Naive thymus-derived CD4-positive, alpha-beta T cell (primary cell): Measurements from ENCODE around the gene RPS6KB1. TPM values are rescaled to one million over a fixed set of nuclear protein-coding genes. Genes with fewer than 3 reads are reported as not detected.
"Not testable (repeated sequence)": the region's sequence is repeated elsewhere in the genome, so short reads cannot be mapped to it uniquely, and the experiment has no call there.

Source experiments
- ATAC-seq: fragments of 150-1000 bp; cut with Tn5 transposase; 2 replicates; pipeline ENCODE4 v1.10.0; 2021; ENCODE audit warnings: mild to moderate bottlenecking, moderate library complexity
- CTCF ChIA-PET: fragments of 350-600 bp; sonication (Branson Sonifier 250); formaldehyde crosslinking; loops from one replicate; lab custom pipeline; 2021; ENCODE audit warnings: antibody characterized with exemption; lab: Charles Lee
- POLR2A ChIA-PET: fragments of 350-600 bp; sonication (Branson Sonifier 250); formaldehyde crosslinking; loops from one replicate; lab custom pipeline; 2021; ENCODE audit warnings: antibody characterized with exemption, inconsistent platforms; lab: Charles Lee
- DNase-seq, 9 donors: peaks; one replicate each; pipeline versions ENCODE4 v3.0.0 to v3.0.0-alpha.2; 2020 to 2022; ENCODE audit warnings: mixed read lengths in 1 of 9
- H3K27ac ChIP-seq: one replicate; pipeline ENCODE4 v1.7.0; 2013; ENCODE audit warnings: mild to moderate bottlenecking, low read depth, low read length, moderate library complexity
- H3K27me3 ChIP-seq, 2 donors: one replicate each; pipeline ENCODE4 v1.7.0; 2013; ENCODE audit warnings: low read length in 2 of 2, mild to moderate bottlenecking in 2 of 2, moderate library complexity in 2 of 2; ENCODE audit not compliant: control insufficient read depth in 2 of 2, insufficient read depth in 2 of 2
- H3K36me3 ChIP-seq, 3 experiments: 1 replicate in 2 of 3; 2 replicates in 1 of 3; pipeline ENCODE4 v1.7.0; 2013; ENCODE audit warnings: low read length in 3 of 3, mild to moderate bottlenecking in 3 of 3, moderate library complexity in 1 of 3; ENCODE audit not compliant: insufficient read depth in 3 of 3, control insufficient read depth in 2 of 3
- H3K4me1 ChIP-seq, 2 donors: one replicate each; pipeline ENCODE4 v1.7.0; 2013; ENCODE audit warnings: low read length in 2 of 2, mild to moderate bottlenecking in 2 of 2, moderate library complexity in 1 of 2; ENCODE audit not compliant: control insufficient read depth in 2 of 2, insufficient read depth in 2 of 2
- H3K4me3 ChIP-seq: 2 replicates; pipeline ENCODE4 v1.7.0; 2013; ENCODE audit warnings: mild to moderate bottlenecking, low read length
- H3K9me3 ChIP-seq, 3 experiments: 1 replicate in 2 of 3; 2 replicates in 1 of 3; pipeline ENCODE4 v1.7.0; 2013; ENCODE audit warnings: low read length in 3 of 3; ENCODE audit not compliant: control insufficient read depth in 2 of 3
- H3K27ac Mint-ChIP-seq, 9 donors: one replicate each; pipeline ENCODE4 v1.8.0; 2020 to 2022; ENCODE audit warnings: mixed read lengths in 9 of 9, mild to moderate bottlenecking in 8 of 9, moderate library complexity in 5 of 9, inconsistent platforms in 2 of 9
- H3K27me3 Mint-ChIP-seq, 5 donors: one replicate each; pipeline ENCODE4 v1.8.0; 2021 to 2022; ENCODE audit warnings: mixed read lengths in 5 of 5, mild to moderate bottlenecking in 1 of 5
- H3K36me3 Mint-ChIP-seq, 5 donors: one replicate each; pipeline ENCODE4 v1.8.0; 2020 to 2022; ENCODE audit warnings: mixed read lengths in 5 of 5, mild to moderate bottlenecking in 3 of 5, inconsistent platforms in 1 of 5
- H3K4me1 Mint-ChIP-seq, 7 donors: one replicate each; pipeline ENCODE4 v1.8.0; 2020 to 2022; ENCODE audit warnings: mixed read lengths in 7 of 7, mild to moderate bottlenecking in 3 of 7, inconsistent platforms in 1 of 7
- H3K4me3 Mint-ChIP-seq, 10 donors: one replicate each; pipeline ENCODE4 v1.8.0; 2020 to 2022; ENCODE audit warnings: mild to moderate bottlenecking in 10 of 10, mixed read lengths in 10 of 10, moderate library complexity in 6 of 10, inconsistent platforms in 2 of 10
- H3K9me3 Mint-ChIP-seq, 11 donors: one replicate each; pipeline ENCODE4 v1.8.0; 2020 to 2022; ENCODE audit warnings: mixed read lengths in 11 of 11, mild to moderate bottlenecking in 4 of 11, inconsistent platforms in 1 of 11, moderate library complexity in 1 of 11
- intact Hi-C, 2 donors: fragments of 100-400 bp; cut with micrococcal nuclease; formaldehyde crosslinking; loops; one replicate each; pipeline ENCODE4 v1.15.1; 2023
- polyA plus RNA-seq, 2 donors: library from polyadenylated mRNA; unstranded; fragments of 300-500 nt; fragmentation: Illumina TruSeq; gene quantifications; one replicate each; pipeline ENCODE4 v1.2.3, GENCODE V29; 2021
- total RNA-seq, 6 experiments: library from RNA in 5 of 6; stranded (reverse) in 5 of 6; gene quantifications; 1 replicate in 5 of 6; 2 replicates in 1 of 6; pipeline ENCODE4 v1.2.3 and lab custom pipeline; 2021 to 2026

The RPS6KB1 gene
- total and polyA plus RNA-seq, 7 experiments from 2014 or later = 27.3 to 107 (median 63.4) TPM

- CTCF ChIA-PET = no interaction called here
- no peak overlapping the region for H3K4me3 Mint-ChIP-seq
- H3K4me1 Mint-ChIP-seq = no peaks in the 10 kb centered on the region
- no peak overlapping the region for H3K27ac Mint-ChIP-seq
- Histone ChIP-seq H3K27ac (no peak overlapping the region), H3K4me3 (no peak overlapping the region), H3K4me1 (no peaks in the 10 kb centered on the region), H3K27me3 (no peaks in the 10 kb centered on the region), H3K36me3 (no peaks in the 10 kb centered on the region), H3K9me3 (no peaks in the 10 kb centered on the region)
- ATAC-seq (no peak), DNase-seq (no peak)
- H3K9me3 Mint-ChIP-seq = no peaks in the 10 kb centered on the region
- no peaks in the 10 kb centered on the region for H3K36me3 Mint-ChIP-seq
- intact Hi-C loops = no loop called here
- POLR2A ChIA-PET = no interaction called here
- H3K27me3 Mint-ChIP-seq = peaks cover 0 to 5% (median 0%) of the 10 kb centered on the region in 5 donors
Observed at GRCh38 chr17:59972778-59973177, 79.9 kb downstream of the RPS6KB1 start.

GRCh38 chr17:59973483-59973882, 80.6 kb downstream of the RPS6KB1 start:
- H3K36me3 ChIP-seq, H3K27ac ChIP-seq, H3K27me3 Mint-ChIP-seq, H3K9me3 ChIP-seq, H3K27me3 ChIP-seq, DNase-seq, H3K4me1 Mint-ChIP-seq, H3K4me1 ChIP-seq, H3K4me3 ChIP-seq, H3K9me3 Mint-ChIP-seq, CTCF ChIA-PET, ATAC-seq, intact Hi-C loops, POLR2A ChIA-PET, H3K27ac Mint-ChIP-seq, H3K36me3 Mint-ChIP-seq, H3K4me3 Mint-ChIP-seq: not testable (repeated sequence)

GRCh38 chr17:59975166-59975565, 82.2 kb downstream of the RPS6KB1 start:
- H3K27me3 ChIP-seq, H3K4me3 ChIP-seq, H3K27me3 Mint-ChIP-seq, H3K27ac Mint-ChIP-seq, DNase-seq, ATAC-seq, H3K27ac ChIP-seq, H3K9me3 Mint-ChIP-seq, H3K4me1 ChIP-seq, H3K36me3 Mint-ChIP-seq, intact Hi-C loops, H3K4me1 Mint-ChIP-seq, H3K36me3 ChIP-seq, CTCF ChIA-PET, H3K9me3 ChIP-seq, H3K4me3 Mint-ChIP-seq: not testable (repeated sequence)
- POLR2A ChIA-PET = interaction anchor here (0.7 kb wide), 1 partner anchor 159 kb away, joined by 3 read pairs; no protein-coding TSS in a partner anchor

- H3K36me3 Mint-ChIP-seq, H3K4me3 Mint-ChIP-seq, H3K27ac ChIP-seq, H3K4me1 Mint-ChIP-seq, H3K4me3 ChIP-seq, POLR2A ChIA-PET, CTCF ChIA-PET, H3K27ac Mint-ChIP-seq, ATAC-seq, DNase-seq, intact Hi-C loops, H3K4me1 ChIP-seq, H3K27me3 Mint-ChIP-seq, H3K36me3 ChIP-seq, H3K9me3 ChIP-seq, H3K9me3 Mint-ChIP-seq, H3K27me3 ChIP-seq: not testable (repeated sequence)
Observed at GRCh38 chr17:59996608-59997007, 103.7 kb downstream of the RPS6KB1 start.

Other genes with a start within 250 kb of the RPS6KB1 start
- gene PTRH2, start 185.7 kb upstream of the RPS6KB1 start, total RNA-seq = 10 to 100 TPM in 3 of 5 experiments, 1 to 10 TPM in 2; 6.1 to 24.1 (median 15.0) TPM
- gene PTRH2, start 185.7 kb upstream of the RPS6KB1 start, polyA plus RNA-seq = 10 to 100 TPM; 17.9 to 25.1 TPM
- gene VMP1, start 185.5 kb upstream of the RPS6KB1 start, total RNA-seq = 100 to 1,000 TPM in 2 of 5 experiments, 10 to 100 TPM in 3; 70.3 to 370 (median 82.5) TPM
- gene VMP1, start 185.5 kb upstream of the RPS6KB1 start, polyA plus RNA-seq = 10 to 100 TPM; 42.0 to 48.4 TPM
- gene TUBD1, start 178 bp upstream of the RPS6KB1 start, total RNA-seq = 10 to 100 TPM in 4 of 5 experiments, 1 to 10 TPM in 1; 8.2 to 42.1 (median 14.3) TPM
- gene TUBD1, start 178 bp upstream of the RPS6KB1 start, polyA plus RNA-seq = 10 to 100 TPM; 25.5 to 31.9 TPM
- 10 to 100 TPM; 22.8 to 45.8 (median 33.1) TPM for gene RNFT1, start 71.6 kb downstream of the RPS6KB1 start, total RNA-seq
- gene RNFT1, start 71.6 kb downstream of the RPS6KB1 start, polyA plus RNA-seq = 10 to 100 TPM; 26.3 to 31.6 TPM
- 10 to 100 TPM; 16.9 to 34.7 (median 19.1) TPM for gene HEATR6, start 185.8 kb downstream of the RPS6KB1 start, total RNA-seq
- 10 to 100 TPM; 10.3 to 10.6 TPM for gene HEATR6, start 185.8 kb downstream of the RPS6KB1 start, polyA plus RNA-seq